ENCODE results near the gene CHRM1.
"Not testable (repeated sequence)": the region's sequence is repeated elsewhere in the genome, so short reads cannot be mapped to it uniquely, and the experiment has no call there.

Gene CHRM1

GRCh38 chr11:62879235-62879978 lies 41.8 kb downstream of the CHRM1 start:
- Mint-ChIP-seq H3K4me3 (peak overlapping the region; percentile 100), H3K36me3 (peaks cover 28% of the 10 kb centered on the region), H3K27ac (peak overlapping the region; percentile 100), H3K27me3 (no peaks in the 10 kb centered on the region), H3K9me3 (ENCODE audit: low read depth) (no peaks in the 10 kb centered on the region), H3K4me1 (ENCODE audit: low read depth) (peaks cover 32% of the 10 kb centered on the region)

- peaks cover 12% of the 10 kb centered on the region for H3K4me1 Mint-ChIP-seq (ENCODE audit: low read depth)
- no peak overlapping the region for H3K4me3 Mint-ChIP-seq
- no peaks in the 10 kb centered on the region for H3K27me3 Mint-ChIP-seq
- H3K36me3 Mint-ChIP-seq, result peaks cover 9% of the 10 kb centered on the region
- no peak overlapping the region for H3K27ac Mint-ChIP-seq
- H3K9me3 Mint-ChIP-seq (ENCODE audit: low read depth), result no peaks in the 10 kb centered on the region
Observed at GRCh38 chr11:62876712-62877111, 44.5 kb downstream of the CHRM1 start.

GRCh38 chr11:62875698-62876478 lies 45.3 kb downstream of the CHRM1 start:
- Mint-ChIP-seq H3K4me3 (no peak overlapping the region), H3K9me3 (ENCODE audit: low read depth) (no peaks in the 10 kb centered on the region), H3K27me3 (no peaks in the 10 kb centered on the region), H3K36me3 (peaks cover 7% of the 10 kb centered on the region), H3K4me1 (ENCODE audit: low read depth) (peaks cover 12% of the 10 kb centered on the region), H3K27ac (no peak overlapping the region)

GRCh38 chr11:62874851-62875250 lies 46.3 kb downstream of the CHRM1 start:
- peaks cover 5% of the 10 kb centered on the region for H3K36me3 Mint-ChIP-seq
- no peak overlapping the region for H3K27ac Mint-ChIP-seq
- H3K27me3 Mint-ChIP-seq, result no peaks in the 10 kb centered on the region
- no peak overlapping the region for H3K4me3 Mint-ChIP-seq
- H3K4me1 Mint-ChIP-seq (ENCODE audit: low read depth), result peaks cover 5% of the 10 kb centered on the region
- H3K9me3 Mint-ChIP-seq (ENCODE audit: low read depth), result no peaks in the 10 kb centered on the region

GRCh38 chr11:62865635-62866034 lies 55.5 kb downstream of the CHRM1 start:
- Mint-ChIP-seq H3K36me3 (no peaks in the 10 kb centered on the region), H3K9me3 (ENCODE audit: low read depth) (no peaks in the 10 kb centered on the region), H3K4me1 (ENCODE audit: low read depth) (peaks cover 6% of the 10 kb centered on the region), H3K27me3 (no peaks in the 10 kb centered on the region), H3K27ac (no peak overlapping the region), H3K4me3 (no peak overlapping the region)

- Mint-ChIP-seq H3K27me3 (no peaks in the 10 kb centered on the region), H3K4me3 (no peak overlapping the region), H3K36me3 (no peaks in the 10 kb centered on the region), H3K4me1 (ENCODE audit: low read depth) (peaks cover 6% of the 10 kb centered on the region), H3K9me3 (ENCODE audit: low read depth) (no peaks in the 10 kb centered on the region), H3K27ac (no peak overlapping the region)
Observed at GRCh38 chr11:62863687-62864335, 57.4 kb downstream of the CHRM1 start.

GRCh38 chr11:62861564-62862192 lies 59.5 kb downstream of the CHRM1 start:
- not testable (repeated sequence) for H3K4me3 Mint-ChIP-seq; H3K36me3 Mint-ChIP-seq; H3K27me3 Mint-ChIP-seq; H3K9me3 Mint-ChIP-seq (ENCODE audit: low read depth); H3K27ac Mint-ChIP-seq
- peaks cover 18% of the 10 kb centered on the region for H3K4me1 Mint-ChIP-seq (ENCODE audit: low read depth)

GRCh38 chr11:62860835-62861563 lies 60.2 kb downstream of the CHRM1 start:
- H3K9me3 Mint-ChIP-seq (ENCODE audit: low read depth), result no peaks in the 10 kb centered on the region
- H3K36me3 Mint-ChIP-seq, result peaks cover 2% of the 10 kb centered on the region
- H3K4me3 Mint-ChIP-seq, result no peak overlapping the region
- no peak overlapping the region for H3K27ac Mint-ChIP-seq
- no peaks in the 10 kb centered on the region for H3K27me3 Mint-ChIP-seq
- H3K4me1 Mint-ChIP-seq (ENCODE audit: low read depth), result peaks cover 19% of the 10 kb centered on the region

GRCh38 chr11:62859281-62859703 lies 61.9 kb downstream of the CHRM1 start:
- not testable (repeated sequence) for H3K27me3 Mint-ChIP-seq; H3K4me3 Mint-ChIP-seq; H3K9me3 Mint-ChIP-seq (ENCODE audit: low read depth); H3K27ac Mint-ChIP-seq
- Mint-ChIP-seq H3K4me1 (ENCODE audit: low read depth) (peaks cover 23% of the 10 kb centered on the region), H3K36me3 (peaks cover 16% of the 10 kb centered on the region)
